Colonic mucosa (tissue), 4 donors: ENCODE measurements around the gene KDM4B. TPM values are rescaled to one million over a fixed set of nuclear protein-coding genes. Genes with fewer than 3 reads are reported as not detected.
A peak's percentile ranks its signal among the peaks of the same experiment; 100 is the strongest.
"Not testable (repeated sequence)": the region's sequence is repeated elsewhere in the genome, so short reads cannot be mapped to it uniquely, and the experiment has no call there.

ENCODE experiments used
- DNase-seq: peaks from one replicate; pipeline ENCODE4 v3.0.0-alpha.2; 2020
- H3K27ac ChIP-seq: fragments of 200-600 bp; one replicate; pipeline ENCODE4 v1.8.0; 2021
- H3K27me3 ChIP-seq: fragments of 200-600 bp; one replicate; pipeline ENCODE4 v1.8.0; 2021
- H3K36me3 ChIP-seq: fragments of 200-600 bp; one replicate; pipeline ENCODE4 v1.8.0; 2021
- H3K4me1 ChIP-seq: fragments of 200-600 bp; one replicate; pipeline ENCODE4 v1.8.0; 2021; ENCODE audit warnings: mild to moderate bottlenecking
- H3K4me3 ChIP-seq: fragments of 200-600 bp; one replicate; pipeline ENCODE4 v1.8.0; 2021
- H3K9ac ChIP-seq, 2 donors: one replicate each; pipeline ENCODE4 v1.7.0; 2013; ENCODE audit warnings: control low read depth in 2 of 2, low read depth in 2 of 2, low read length in 2 of 2
- H3K9me3 ChIP-seq: fragments of 200-600 bp; one replicate; pipeline ENCODE4 v1.8.0; 2021
- CTCF ChIP-seq: fragments of 200-600 bp; IDR thresholded peaks from one replicate; pipeline ENCODE4 v1.8.0; 2022; ENCODE audit warnings: antibody characterized with exemption, mild to moderate bottlenecking
- intact Hi-C: fragments of 100-400 bp; cut with DNase I; formaldehyde crosslinking; loops from one replicate; pipeline ENCODE4 v1.14.1; 2022
- total RNA-seq, 2 donors: library from RNA; stranded (reverse); fragmentation: NEBNext Ultra II Directional in 1 of 2; extraction: Animal tissue kit (Norgen Biotek cat#: 25700) in 1 of 2; gene quantifications; one replicate each; pipeline ENCODE4 v1.2.1, GENCODE V29; 2021
- donor health status: healthy.
- donor health status: DM: no; HTN: no; CAD: no.
- donor health status: DM: no; HTN: no; CAD: no.

Gene KDM4B
- total RNA-seq, 2 donors from 2014 or later = 35.2 to 52.9 TPM

GRCh38 chr19:5029596-5029995 lies 60.7 kb downstream of the KDM4B start:
- H3K9ac ChIP-seq, H3K27me3 ChIP-seq, H3K4me3 ChIP-seq, H3K9me3 ChIP-seq, intact Hi-C loops, H3K36me3 ChIP-seq, H3K27ac ChIP-seq, H3K4me1 ChIP-seq: not testable (repeated sequence)
- TF ChIP-seq CTCF = peak; percentile 47
- DNase-seq = peak; percentile 70

GRCh38 chr19:5030136-5030820 lies 61.4 kb downstream of the KDM4B start:
- Histone ChIP-seq H3K9ac (no peak overlapping the region), H3K27ac (no peak overlapping the region), H3K27me3 (no peaks in the 10 kb centered on the region), H3K9me3 (no peaks in the 10 kb centered on the region), H3K4me3 (no peak overlapping the region), H3K36me3 (peaks cover 7% of the 10 kb centered on the region), H3K4me1 (no peaks in the 10 kb centered on the region)
- no peak for DNase-seq
- no peak for TF ChIP-seq CTCF
- intact Hi-C loops = loop anchor here (2.0 to 5.0 kb wide), 2 partner anchors 153 to 218 kb away; no protein-coding TSS in a partner anchor

- no peak overlapping the region for H3K9ac ChIP-seq
- no peak for TF ChIP-seq CTCF
- H3K4me1 ChIP-seq = no peaks in the 10 kb centered on the region
- DNase-seq = no peak
- no peak overlapping the region for H3K27ac ChIP-seq
- no peaks in the 10 kb centered on the region for H3K27me3 ChIP-seq
- no peak overlapping the region for H3K4me3 ChIP-seq
- no peaks in the 10 kb centered on the region for H3K9me3 ChIP-seq
- peaks cover 7% of the 10 kb centered on the region for H3K36me3 ChIP-seq
- intact Hi-C loops = loop anchor here (2.0 to 5.0 kb wide), 2 partner anchors 154 to 219 kb away; no protein-coding TSS in a partner anchor
These were observed 61.9 kb downstream of the KDM4B start for GRCh38 chr19:5030822-5031221.

DNA sequence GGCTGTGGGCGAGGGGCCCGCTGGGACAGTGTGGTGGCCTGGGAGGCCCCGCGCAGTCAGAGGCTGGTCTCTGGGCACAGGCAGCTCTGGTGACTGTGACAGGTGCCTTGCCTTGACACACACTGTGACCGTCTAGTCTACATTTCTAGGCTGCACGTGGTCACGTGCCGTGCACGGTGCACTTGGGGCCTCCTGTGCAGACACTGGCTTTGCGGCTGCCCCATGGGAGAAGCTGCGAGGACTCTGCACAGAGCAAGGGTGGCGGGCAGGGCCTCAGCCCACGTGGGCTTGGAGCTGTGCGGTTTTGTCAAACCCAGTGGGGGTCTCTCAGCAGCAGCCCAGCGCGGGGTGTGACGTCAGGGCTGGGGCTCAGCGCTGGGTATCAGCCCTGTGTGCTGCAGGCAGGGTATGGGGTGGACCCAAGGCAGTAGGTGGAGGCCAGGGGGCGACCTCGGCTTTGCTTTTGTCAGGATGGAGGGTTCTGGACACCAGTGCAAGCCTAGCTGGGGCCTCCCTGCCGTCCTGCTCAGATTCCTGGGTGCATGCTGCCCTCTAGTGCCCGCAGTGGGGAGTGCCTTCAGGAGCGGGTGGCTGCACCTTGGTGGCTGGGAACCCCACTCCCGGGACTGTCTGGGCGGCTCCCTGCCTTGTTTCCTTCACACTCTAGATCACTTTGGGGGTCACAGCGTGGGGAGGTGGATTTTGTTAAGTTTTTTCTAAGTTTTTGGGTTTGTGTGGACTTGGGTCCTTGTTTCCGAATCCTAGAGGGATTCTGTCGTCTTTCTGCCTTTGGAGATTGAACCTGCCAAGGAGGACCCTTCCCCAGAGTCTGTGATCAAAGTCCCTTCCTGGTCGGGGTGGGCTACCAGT lies 62.6 kb downstream of the KDM4B start:
- Histone ChIP-seq H3K4me3 (no peak overlapping the region), H3K9ac (no peak overlapping the region), H3K9me3 (no peaks in the 10 kb centered on the region), H3K4me1 (no peaks in the 10 kb centered on the region), H3K27me3 (no peaks in the 10 kb centered on the region), H3K27ac (no peak overlapping the region), H3K36me3 (peaks cover 7% of the 10 kb centered on the region)
- TF ChIP-seq CTCF = peak; percentile 96
- intact Hi-C loops = loop anchor here (2.0 to 5.0 kb wide), 2 partner anchors 155 to 219 kb away; no protein-coding TSS in a partner anchor
- DNase-seq = peak; percentile 87

DNA sequence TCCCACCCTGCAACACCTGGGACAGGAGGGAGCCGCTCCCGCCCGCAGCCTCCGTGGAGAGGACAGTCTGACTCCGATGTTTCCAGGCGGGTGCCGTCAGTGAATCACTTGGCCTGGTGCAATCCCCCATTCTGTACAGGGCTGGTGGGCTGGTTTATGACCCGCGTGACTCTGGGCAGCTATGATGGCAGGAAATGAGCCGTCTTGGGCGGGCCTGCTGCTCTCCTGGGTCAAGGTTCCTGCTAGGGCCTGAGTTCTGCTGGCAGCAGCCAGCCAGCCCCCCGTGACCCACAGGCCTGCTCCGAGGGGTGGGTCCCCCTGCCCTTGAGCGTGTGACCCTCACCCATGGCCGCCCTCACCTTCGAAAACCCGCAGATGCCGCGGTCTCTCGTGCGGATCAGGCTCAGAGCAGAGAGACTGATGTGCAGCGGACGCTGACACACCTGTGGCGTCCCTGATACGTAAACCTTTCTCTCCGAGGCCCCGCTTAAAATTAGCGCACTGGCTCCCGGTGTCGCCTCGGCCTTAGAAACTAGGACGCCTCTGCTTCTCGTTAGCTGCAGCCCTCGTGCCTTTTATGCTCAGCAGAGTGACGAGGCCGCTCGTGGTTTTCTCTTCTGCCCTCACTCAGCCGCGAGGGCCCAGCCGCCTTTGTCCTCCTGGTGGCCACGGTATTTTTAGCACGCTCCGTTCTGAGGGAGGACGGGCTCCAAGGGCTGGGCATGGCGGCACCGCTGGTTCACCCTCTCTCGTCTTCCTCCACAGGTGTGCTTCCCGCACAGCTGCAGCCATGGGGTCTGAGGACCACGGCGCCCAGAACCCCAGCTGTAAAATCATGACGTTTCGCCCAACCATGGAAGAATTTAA lies 63.4 kb downstream of the KDM4B start:
- H3K4me1 ChIP-seq = no peaks in the 10 kb centered on the region
- intact Hi-C loops = loop anchor here (5.0 kb wide), 1 partner anchor 220 kb away; no protein-coding TSS in a partner anchor
- no peak for DNase-seq

More for the DNA sequence above, 63.4 kb downstream of the KDM4B start:
- Histone ChIP-seq H3K9ac (no peak overlapping the region), H3K9me3 (no peaks in the 10 kb centered on the region), H3K4me3 (no peak overlapping the region), H3K27ac (no peak overlapping the region), H3K36me3 (peaks cover 7% of the 10 kb centered on the region), H3K27me3 (no peaks in the 10 kb centered on the region)
- TF ChIP-seq CTCF = no peak
